GM12875 (cell line): ENCODE measurements around the gene POLD2.

ENCODE experiments used
- H3K4me3 ChIP-seq: one replicate; pipeline ENCODE4 v1.5.1; 2011; ENCODE audit warnings: low read depth, low read length, control low read depth
- CTCF ChIP-seq: IDR thresholded peaks from 2 replicates; pipeline ENCODE4 v1.5.1; 2011; ENCODE audit warnings: low read depth, mild to moderate bottlenecking, control low read depth, inconsistent platforms, low read length, moderate library complexity, borderline replicate concordance; ENCODE audit not compliant: insufficient read depth

Gene POLD2

GRCh38 chr7:44079331-44080021 is 43.9 kb downstream of the POLD2 start:
- TF ChIP-seq CTCF, result no peak
- no peak overlapping the region for H3K4me3 ChIP-seq

GRCh38 chr7:44078521-44078920 is 44.8 kb downstream of the POLD2 start:
- no peak overlapping the region for H3K4me3 ChIP-seq
- TF ChIP-seq CTCF, result no peak

- TF ChIP-seq CTCF, result no peak
- no peak overlapping the region for H3K4me3 ChIP-seq
These were observed 45.7 kb downstream of the POLD2 start for GRCh38 chr7:44077681-44078091.

GRCh38 chr7:44077061-44077460 is 46.3 kb downstream of the POLD2 start:
- TF ChIP-seq CTCF, result no peak
- H3K4me3 ChIP-seq, result no peak overlapping the region

- TF ChIP-seq CTCF, result no peak
- no peak overlapping the region for H3K4me3 ChIP-seq
These were observed 47.0 kb downstream of the POLD2 start for GRCh38 chr7:44076101-44076895.

GRCh38 chr7:44075296-44076075 is 47.9 kb downstream of the POLD2 start:
- TF ChIP-seq CTCF, result no peak
- H3K4me3 ChIP-seq, result no peak overlapping the region
